Mesendoderm (in vitro differentiated cells): Measurements from ENCODE around the gene RASA4.
"Not testable (repeated sequence)": the region's sequence is repeated elsewhere in the genome, so short reads cannot be mapped to it uniquely, and the experiment has no call there.

Experiments
- DNase-seq: peaks from one replicate; pipeline ENCODE4 v3.0.0; 2013
- H2AK5ac ChIP-seq: 2 replicates; pipeline ENCODE4 v1.6.1; 2013; ENCODE audit warnings: low read length, inconsistent platforms
- H2BK120ac ChIP-seq: 2 replicates; pipeline ENCODE4 v1.6.1; 2013; ENCODE audit warnings: low read depth, mild to moderate bottlenecking, low read length, moderate library complexity, mixed read lengths
- H2BK15ac ChIP-seq: replicated peaks from 2 replicates; pipeline ENCODE4 v1.6.1; 2013; ENCODE audit warnings: low read depth, mild to moderate bottlenecking, moderate library complexity
- H2BK5ac ChIP-seq: 2 replicates; pipeline ENCODE4 v1.6.1; 2013; ENCODE audit warnings: low read length, inconsistent platforms
- H3K18ac ChIP-seq: 2 replicates; pipeline ENCODE4 v1.6.1; 2013; ENCODE audit warnings: mild to moderate bottlenecking, low read length, mixed read lengths
- H3K23ac ChIP-seq: one replicate; pipeline ENCODE4 v1.6.1; 2013; ENCODE audit warnings: low read length
- H3K27ac ChIP-seq: 2 replicates; pipeline ENCODE4 v1.5.1; 2013; ENCODE audit warnings: low read depth, mild to moderate bottlenecking, inconsistent platforms, low read length, moderate library complexity
- H3K27me3 ChIP-seq: 2 replicates; pipeline ENCODE4 v1.6.1; 2013; ENCODE audit warnings: low read length, control low read depth, mild to moderate bottlenecking, inconsistent platforms; ENCODE audit not compliant: insufficient read depth, poor library complexity
- H3K36me3 ChIP-seq: 2 replicates; pipeline ENCODE4 v1.6.1; 2013; ENCODE audit warnings: low read length, inconsistent platforms; ENCODE audit not compliant: control insufficient read depth, insufficient read depth
- H3K4ac ChIP-seq: one replicate; pipeline ENCODE4 v1.6.1; 2013; ENCODE audit warnings: low read depth, mild to moderate bottlenecking, low read length, moderate library complexity
- H3K4me1 ChIP-seq: 2 replicates; pipeline ENCODE4 v1.6.1; 2013; ENCODE audit warnings: low read depth, low read length, inconsistent platforms; ENCODE audit not compliant: control insufficient read depth
- H3K4me2 ChIP-seq: 2 replicates; pipeline ENCODE4 v1.6.1; 2013; ENCODE audit warnings: low read length
- H3K4me3 ChIP-seq: 2 replicates; pipeline ENCODE4 v1.5.1; 2013; ENCODE audit warnings: mild to moderate bottlenecking, low read length
- H3K56ac ChIP-seq: one replicate; pipeline ENCODE4 v1.6.1; 2013; ENCODE audit warnings: low read length
- H3K79me1 ChIP-seq: 2 replicates; pipeline ENCODE4 v1.6.1; 2013; ENCODE audit warnings: low read length, inconsistent platforms
- H3K79me2 ChIP-seq: 2 replicates; pipeline ENCODE4 v1.6.1; 2013; ENCODE audit warnings: mild to moderate bottlenecking, low read length; ENCODE audit not compliant: control insufficient read depth, insufficient read depth
- H3K9ac ChIP-seq: 2 replicates; pipeline ENCODE4 v1.6.1; 2013; ENCODE audit warnings: low read length, inconsistent platforms
- H4K5ac ChIP-seq: one replicate; pipeline ENCODE4 v1.6.1; 2013; ENCODE audit warnings: low read length
- H4K8ac ChIP-seq: one replicate; pipeline ENCODE4 v1.6.1; 2013; ENCODE audit warnings: low read depth, mild to moderate bottlenecking, control low read depth, low read length, moderate library complexity
- WGBS: extraction: QIAGEN DNeasy Blood & Tissue Kit; methylation state at CpG from one replicate; pipeline ENCODE4 v1.1.7; 2013; ENCODE audit warnings: low lambda C conversion rate, missing lambda C conversion rate; ENCODE audit not compliant: insufficient coverage; ENCODE audit errors: extremely low coverage; 5-methylcytosine and 5-hydroxymethylcytosine counted together

The RASA4 gene

GRCh38 chr7:102532127-102532526, 84.4 kb downstream of the RASA4 start:
- not testable (repeated sequence) for H2BK120ac ChIP-seq, H3K18ac ChIP-seq, DNase-seq, H3K79me1 ChIP-seq, H3K27me3 ChIP-seq, H3K79me2 ChIP-seq, H3K9ac ChIP-seq, H3K36me3 ChIP-seq, H3K4me3 ChIP-seq, H3K23ac ChIP-seq, H4K5ac ChIP-seq, H2AK5ac ChIP-seq, H3K27ac ChIP-seq, H2BK15ac ChIP-seq, H3K4me1 ChIP-seq, H3K4me2 ChIP-seq, H3K56ac ChIP-seq, H3K4ac ChIP-seq, H4K8ac ChIP-seq, H2BK5ac ChIP-seq
- no CpG with 5 or more reads among the region's 2 CpGs for WGBS

GRCh38 chr7:102531583-102531982, 85.0 kb downstream of the RASA4 start:
- H3K4me2 ChIP-seq, H3K4ac ChIP-seq, DNase-seq, H3K4me1 ChIP-seq, H3K27me3 ChIP-seq, H3K18ac ChIP-seq, H2BK15ac ChIP-seq, H2BK5ac ChIP-seq, H3K4me3 ChIP-seq, H4K5ac ChIP-seq, H3K79me2 ChIP-seq, H3K36me3 ChIP-seq, H3K23ac ChIP-seq, H4K8ac ChIP-seq, H3K79me1 ChIP-seq, H2BK120ac ChIP-seq, H3K27ac ChIP-seq, H3K9ac ChIP-seq, H3K56ac ChIP-seq, H2AK5ac ChIP-seq: not testable (repeated sequence)
- no CpG with 5 or more reads among the region's 7 CpGs for whole genome bisulfite sequencing

- H4K5ac ChIP-seq, H2AK5ac ChIP-seq, H2BK5ac ChIP-seq, H3K18ac ChIP-seq, H3K56ac ChIP-seq, H3K4me1 ChIP-seq, H3K27me3 ChIP-seq, H3K79me2 ChIP-seq, H2BK15ac ChIP-seq, H3K79me1 ChIP-seq, H3K27ac ChIP-seq, H3K4ac ChIP-seq, H3K4me3 ChIP-seq, H2BK120ac ChIP-seq, H4K8ac ChIP-seq, H3K9ac ChIP-seq, DNase-seq, H3K23ac ChIP-seq, H3K36me3 ChIP-seq, H3K4me2 ChIP-seq: not testable (repeated sequence)
- WGBS, result no CpG with 5 or more reads among the region's 13 CpGs
These were observed 88.4 kb downstream of the RASA4 start for GRCh38 chr7:102527822-102528793.

- not testable (repeated sequence) for DNase-seq, H3K4me3 ChIP-seq, H3K4me1 ChIP-seq, H3K27ac ChIP-seq, H3K79me1 ChIP-seq, H2AK5ac ChIP-seq, H3K23ac ChIP-seq, H3K56ac ChIP-seq, H3K4me2 ChIP-seq, H3K4ac ChIP-seq, H3K36me3 ChIP-seq, H3K9ac ChIP-seq, H3K27me3 ChIP-seq, H3K18ac ChIP-seq, H3K79me2 ChIP-seq, H4K8ac ChIP-seq, H4K5ac ChIP-seq, H2BK15ac ChIP-seq, H2BK120ac ChIP-seq, H2BK5ac ChIP-seq
- no CpG with 5 or more reads among the region's 8 CpGs for WGBS
These were observed 89.4 kb downstream of the RASA4 start for GRCh38 chr7:102527182-102527581.

- not testable (repeated sequence) for H3K4ac ChIP-seq, DNase-seq
- no CpG with 5 or more reads among the region's 2 CpGs for WGBS
These were observed 91.8 kb downstream of the RASA4 start for GRCh38 chr7:102524803-102525202.

More at GRCh38 chr7:102524803-102525202, 91.8 kb downstream of the RASA4 start:
- not testable (repeated sequence) for H3K27me3 ChIP-seq, H2BK15ac ChIP-seq, H4K8ac ChIP-seq, H3K9ac ChIP-seq, H3K79me2 ChIP-seq, H3K27ac ChIP-seq, H3K18ac ChIP-seq, H3K79me1 ChIP-seq, H2BK5ac ChIP-seq, H2AK5ac ChIP-seq, H3K4me3 ChIP-seq, H3K4me1 ChIP-seq, H3K36me3 ChIP-seq, H3K56ac ChIP-seq, H3K4me2 ChIP-seq, H3K23ac ChIP-seq, H4K5ac ChIP-seq, H2BK120ac ChIP-seq
